Neutrophil (primary cell): ENCODE results near the gene TRA2B.

Experiments
- H3K27ac ChIP-seq: fragments of 200-600 bp; sonication (generic); 2 replicates; pipeline ENCODE4 v1.5.1; 2016; ENCODE audit warnings: mild to moderate bottlenecking, moderate library complexity
- H3K27me3 ChIP-seq: fragments of 200-600 bp; sonication (generic); 2 replicates; pipeline ENCODE4 v1.6.0; 2016; ENCODE audit warnings: mild to moderate bottlenecking
- H3K36me3 ChIP-seq: fragments of 200-600 bp; sonication (generic); 2 replicates; pipeline ENCODE4 v1.5.1; 2017
- H3K4me1 ChIP-seq, 2 experiments: fragments of 200-600 bp in 1 of 2; sonication (generic) in 1 of 2; 1 replicate in 1 of 2; 2 replicates in 1 of 2; pipeline versions ENCODE4 v1.5.1 to v1.6.1; 2013 to 2016; ENCODE audit warnings: low read depth in 1 of 2, low read length in 1 of 2, mild to moderate bottlenecking in 1 of 2, moderate library complexity in 1 of 2; ENCODE audit not compliant: control insufficient read depth in 1 of 2, insufficient read depth in 1 of 2
- H3K4me3 ChIP-seq, 2 experiments: fragments of 200-600 bp in 1 of 2; sonication (generic) in 1 of 2; 1 replicate in 1 of 2; 2 replicates in 1 of 2; pipeline ENCODE4 v1.5.1; 2013 to 2016; ENCODE audit warnings: low read depth in 1 of 2, low read length in 1 of 2, mild to moderate bottlenecking in 1 of 2, moderate library complexity in 1 of 2
- H3K9me3 ChIP-seq: fragments of 200-600 bp; sonication (generic); 2 replicates; pipeline ENCODE4 v1.5.1; 2016
- CTCF ChIP-seq: fragments of 200-600 bp; sonication (generic); IDR thresholded peaks from 2 replicates; pipeline ENCODE4 v1.5.1; 2016; ENCODE audit warnings: antibody characterized with exemption

The TRA2B gene

GRCh38 chr3:185880600-185880999, 57.2 kb downstream of the TRA2B start:
- no peak for TF ChIP-seq CTCF
- no peak overlapping the region for H3K27ac ChIP-seq
- no peaks in the 10 kb centered on the region for H3K9me3 ChIP-seq
- H3K27me3 ChIP-seq = no peaks in the 10 kb centered on the region
- no peaks in the 10 kb centered on the region for H3K36me3 ChIP-seq
- no peak overlapping the region for H3K4me3 ChIP-seq
- no peaks in the 10 kb centered on the region for H3K4me1 ChIP-seq

GRCh38 chr3:185878920-185879319, 58.9 kb downstream of the TRA2B start:
- Histone ChIP-seq H3K4me1 (no peaks in the 10 kb centered on the region), H3K4me3 (no peak overlapping the region), H3K27ac (no peak overlapping the region), H3K9me3 (no peaks in the 10 kb centered on the region), H3K36me3 (no peaks in the 10 kb centered on the region), H3K27me3 (no peaks in the 10 kb centered on the region)
- TF ChIP-seq CTCF = no peak

GRCh38 chr3:185874119-185874518, 63.7 kb downstream of the TRA2B start:
- TF ChIP-seq CTCF = no peak
- Histone ChIP-seq H3K27ac (no peak overlapping the region), H3K4me1 (no peaks in the 10 kb centered on the region), H3K27me3 (no peaks in the 10 kb centered on the region), H3K9me3 (no peaks in the 10 kb centered on the region), H3K36me3 (no peaks in the 10 kb centered on the region), H3K4me3 (no peak overlapping the region)

- TF ChIP-seq CTCF = no peak
- H3K36me3 ChIP-seq = no peaks in the 10 kb centered on the region
- peaks cover 8% of the 10 kb centered on the region for H3K27me3 ChIP-seq
- no peak overlapping the region for H3K27ac ChIP-seq
- H3K4me1 ChIP-seq = no peaks in the 10 kb centered on the region
- no peaks in the 10 kb centered on the region for H3K9me3 ChIP-seq
- H3K4me3 ChIP-seq = no peak overlapping the region
These were observed 70.2 kb downstream of the TRA2B start for GRCh38 chr3:185867650-185868049.

- peaks cover 8% of the 10 kb centered on the region for H3K27me3 ChIP-seq
- TF ChIP-seq CTCF = no peak
- no peaks in the 10 kb centered on the region for H3K4me1 ChIP-seq
- H3K9me3 ChIP-seq = no peaks in the 10 kb centered on the region
- H3K36me3 ChIP-seq = no peaks in the 10 kb centered on the region
- no peak overlapping the region for H3K27ac ChIP-seq
- no peak overlapping the region for H3K4me3 ChIP-seq
These were observed 70.8 kb downstream of the TRA2B start for GRCh38 chr3:185866995-185867394.

- Histone ChIP-seq H3K4me3 (no peak overlapping the region), H3K9me3 (no peaks in the 10 kb centered on the region), H3K4me1 (no peaks in the 10 kb centered on the region), H3K27ac (no peak overlapping the region), H3K36me3 (no peaks in the 10 kb centered on the region), H3K27me3 (peaks cover 8% of the 10 kb centered on the region)
- no peak for TF ChIP-seq CTCF
These were observed 71.3 kb downstream of the TRA2B start for GRCh38 chr3:185866555-185866954.
